HEK293 (cell line): ENCODE results near the gene PSMD3.
"Not testable (repeated sequence)": the region's sequence is repeated elsewhere in the genome, so short reads cannot be mapped to it uniquely, and the experiment has no call there.

Source experiments
- CTCF ChIP-seq: fragments of 450-650 bp; formaldehyde crosslinking; IDR thresholded peaks from 2 replicates; pipeline ENCODE4 v1.5.1; 2016; ENCODE audit warnings: missing biosample characterization, missing genetic modification characterization
- TF ChIP-seq, protein P1 (sequence below): fragments of 450-650 bp; formaldehyde crosslinking; IDR thresholded peaks from 2 replicates; pipeline ENCODE4 v1.5.1; 2016; ENCODE audit warnings: missing biosample characterization, missing genetic modification characterization

DNA sequence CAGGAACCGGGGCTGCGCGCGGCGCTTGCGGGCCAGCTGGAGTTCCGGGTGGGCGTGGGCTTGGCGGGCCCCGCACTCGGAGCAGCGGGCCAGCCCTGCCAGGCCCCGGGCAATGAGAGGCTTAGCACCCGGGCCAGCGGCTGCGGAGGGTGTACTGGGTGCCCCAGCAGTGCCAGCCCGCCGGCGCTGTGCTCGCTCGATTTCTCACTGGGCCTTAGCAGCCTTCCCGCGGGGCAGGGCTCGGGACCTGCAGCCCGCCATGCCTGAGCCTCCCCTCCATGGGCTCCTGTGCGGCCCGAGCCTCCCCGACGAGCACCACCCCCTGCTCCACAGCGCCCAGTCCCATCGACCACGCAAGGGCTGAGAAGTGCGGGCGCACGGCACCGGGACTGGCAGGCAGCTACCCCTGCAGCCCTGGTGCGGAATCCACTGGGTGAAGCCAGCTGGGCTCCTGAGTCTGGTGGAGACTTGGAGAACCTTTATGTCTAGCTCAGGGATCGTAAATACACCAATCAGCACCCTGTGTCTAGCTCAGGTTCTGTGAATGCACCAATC lies 30.4 kb downstream of the PSMD3 start:
- TF ChIP-seq CTCF (tag by site-specific recombination): not testable (repeated sequence)
- TF ChIP-seq, protein P1, sequence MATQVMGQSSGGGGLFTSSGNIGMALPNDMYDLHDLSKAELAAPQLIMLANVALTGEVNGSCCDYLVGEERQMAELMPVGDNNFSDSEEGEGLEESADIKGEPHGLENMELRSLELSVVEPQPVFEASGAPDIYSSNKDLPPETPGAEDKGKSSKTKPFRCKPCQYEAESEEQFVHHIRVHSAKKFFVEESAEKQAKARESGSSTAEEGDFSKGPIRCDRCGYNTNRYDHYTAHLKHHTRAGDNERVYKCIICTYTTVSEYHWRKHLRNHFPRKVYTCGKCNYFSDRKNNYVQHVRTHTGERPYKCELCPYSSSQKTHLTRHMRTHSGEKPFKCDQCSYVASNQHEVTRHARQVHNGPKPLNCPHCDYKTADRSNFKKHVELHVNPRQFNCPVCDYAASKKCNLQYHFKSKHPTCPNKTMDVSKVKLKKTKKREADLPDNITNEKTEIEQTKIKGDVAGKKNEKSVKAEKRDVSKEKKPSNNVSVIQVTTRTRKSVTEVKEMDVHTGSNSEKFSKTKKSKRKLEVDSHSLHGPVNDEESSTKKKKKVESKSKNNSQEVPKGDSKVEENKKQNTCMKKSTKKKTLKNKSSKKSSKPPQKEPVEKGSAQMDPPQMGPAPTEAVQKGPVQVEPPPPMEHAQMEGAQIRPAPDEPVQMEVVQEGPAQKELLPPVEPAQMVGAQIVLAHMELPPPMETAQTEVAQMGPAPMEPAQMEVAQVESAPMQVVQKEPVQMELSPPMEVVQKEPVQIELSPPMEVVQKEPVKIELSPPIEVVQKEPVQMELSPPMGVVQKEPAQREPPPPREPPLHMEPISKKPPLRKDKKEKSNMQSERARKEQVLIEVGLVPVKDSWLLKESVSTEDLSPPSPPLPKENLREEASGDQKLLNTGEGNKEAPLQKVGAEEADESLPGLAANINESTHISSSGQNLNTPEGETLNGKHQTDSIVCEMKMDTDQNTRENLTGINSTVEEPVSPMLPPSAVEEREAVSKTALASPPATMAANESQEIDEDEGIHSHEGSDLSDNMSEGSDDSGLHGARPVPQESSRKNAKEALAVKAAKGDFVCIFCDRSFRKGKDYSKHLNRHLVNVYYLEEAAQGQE (tag by site-specific recombination): not testable (repeated sequence)
